Aorta (tissue), 5 donors: ENCODE data around the gene ELL2. TPM values are rescaled to one million over a fixed set of nuclear protein-coding genes. Genes with fewer than 3 reads are reported as not detected.

Experiments used
- ATAC-seq: fragments of 200-7000 bp; cut with Tn5 transposase; one replicate; pipeline ENCODE4 v1.9.1; 2022; ENCODE audit warnings: moderate library complexity; ENCODE audit not compliant: low FRiP score
- DNase-seq, 2 donors: peaks; one replicate each; pipeline ENCODE4 v3.0.0-alpha.2; 2020
- H3K27ac ChIP-seq, 2 donors: one replicate each; pipeline ENCODE4 v1.5.1; 2013; ENCODE audit warnings: low read length in 2 of 2, mild to moderate bottlenecking in 2 of 2, moderate library complexity in 2 of 2, control low read depth in 1 of 2, inconsistent platforms in 1 of 2, low read depth in 1 of 2
- H3K27me3 ChIP-seq, 2 donors: one replicate each; pipeline ENCODE4 v1.6.1; 2013; ENCODE audit warnings: control low read depth in 1 of 2, low read length in 1 of 2, mild to moderate bottlenecking in 1 of 2, moderate library complexity in 1 of 2; ENCODE audit not compliant: insufficient read depth in 2 of 2, control insufficient read depth in 1 of 2
- H3K36me3 ChIP-seq, 2 donors: one replicate each; pipeline ENCODE4 v1.6.1; 2013; ENCODE audit warnings: control low read depth in 1 of 2, low read length in 1 of 2, mild to moderate bottlenecking in 1 of 2; ENCODE audit not compliant: insufficient read depth in 2 of 2, control insufficient read depth in 1 of 2
- H3K4me1 ChIP-seq, 2 donors: one replicate each; pipeline ENCODE4 v1.6.1; 2013; ENCODE audit warnings: low read length in 2 of 2, control low read depth in 1 of 2, mild to moderate bottlenecking in 1 of 2, moderate library complexity in 1 of 2; ENCODE audit not compliant: insufficient read depth in 2 of 2, control insufficient read depth in 1 of 2
- H3K4me3 ChIP-seq, 2 donors: one replicate each; pipeline ENCODE4 v1.5.1; 2013; ENCODE audit warnings: low read length in 2 of 2, control low read depth in 1 of 2, mild to moderate bottlenecking in 1 of 2
- H3K9me3 ChIP-seq: one replicate; pipeline ENCODE4 v1.6.1; 2013; ENCODE audit warnings: mild to moderate bottlenecking, low read length; ENCODE audit not compliant: control insufficient read depth
- WGBS, 2 donors: extraction: QIAGEN DNeasy Blood & Tissue Kit; methylation state at CpG; one replicate each; pipeline ENCODE4 v1.1.7; 2013; 5-methylcytosine and 5-hydroxymethylcytosine counted together
- intact Hi-C, 2 donors: fragments of 100-400 bp; cut with DNase I; formaldehyde crosslinking; loops; one replicate each; pipeline versions ENCODE4 v1.14.2 to v1.15.0; 2022
- polyA plus RNA-seq, 2 donors: library from polyadenylated mRNA; stranded (reverse); fragments of 200-250 nt; gene quantifications; one replicate each; pipeline ENCODE4 v1.2.3, GENCODE V29; 2013
- total RNA-seq, 2 donors: library from RNA; stranded (reverse); fragmentation: NEBNext Ultra II Directional; extraction: Animal tissue kit (Norgen Biotek cat#: 25700); gene quantifications; one replicate each; pipeline ENCODE4 v1.2.1, GENCODE V29; 2021
- donor health status: healthy with polysubstance abuse.
- donor health status: Bipolar disorder and iron deficiency.
- donor health status: DM: no; HTN: no; CAD: no.
- donor health status: DM: no; HTN: no; CAD: no.
- donor health status: DM: yes; HTN: yes; CAD: no.

ELL2 gene
- total and polyA plus RNA-seq, 4 donors, result 36.6 to 207 (median 77.9) TPM

GRCh38 chr5:95883185-95884016 is 78.2 kb downstream of the ELL2 start:
- no peaks in the 10 kb centered on the region for H3K27me3 ChIP-seq
- no peaks in the 10 kb centered on the region for H3K9me3 ChIP-seq
- H3K4me1 ChIP-seq, result no peaks in the 10 kb centered on the region
- no peak overlapping the region for H3K4me3 ChIP-seq
- intact Hi-C loops, result no loop called here
- ATAC-seq (no peak), DNase-seq (no peak)
- 66 to 68% methylated on average over 4 of the region's 4 CpGs for WGBS, 2 donors
- peaks cover 0 to 2% of the 10 kb centered on the region in 2 donors for H3K36me3 ChIP-seq
- H3K27ac ChIP-seq, result no peak overlapping the region

GRCh38 chr5:95881833-95882232 is 79.8 kb downstream of the ELL2 start:
- Histone ChIP-seq H3K36me3 (no peaks in the 10 kb centered on the region), H3K27me3 (no peaks in the 10 kb centered on the region), H3K4me1 (no peaks in the 10 kb centered on the region), H3K4me3 (no peak overlapping the region), H3K27ac (no peak overlapping the region), H3K9me3 (no peaks in the 10 kb centered on the region)
- 7 to 8% methylated on average over 5 of the region's 5 CpGs for WGBS, 2 donors
- intact Hi-C loops, result no loop called here
- ATAC-seq, result no peak
- DNase-seq, result no peak

GRCh38 chr5:95880081-95880926 is 81.3 kb downstream of the ELL2 start:
- Histone ChIP-seq H3K27ac (no peak overlapping the region), H3K9me3 (no peaks in the 10 kb centered on the region), H3K27me3 (no peaks in the 10 kb centered on the region), H3K4me1 (no peaks in the 10 kb centered on the region), H3K4me3 (no peak overlapping the region), H3K36me3 (no peaks in the 10 kb centered on the region)
- no peak for ATAC-seq
- 81 to 89% methylated on average over 5 of the region's 5 CpGs for WGBS, 2 donors
- intact Hi-C loops, result no loop called here
- no peak for DNase-seq

- Histone ChIP-seq H3K27ac (no peak overlapping the region), H3K4me1 (no peaks in the 10 kb centered on the region), H3K36me3 (no peaks in the 10 kb centered on the region), H3K27me3 (no peaks in the 10 kb centered on the region), H3K4me3 (no peak overlapping the region), H3K9me3 (no peaks in the 10 kb centered on the region)
- DNase-seq (no peak), ATAC-seq (no peak)
- intact Hi-C loops, result no loop called here
- 86 to 88% methylated on average over 5 of the region's 5 CpGs for WGBS, 2 donors
These were observed 82.0 kb downstream of the ELL2 start for GRCh38 chr5:95879661-95880060.

GRCh38 chr5:95878417-95879323 is 83.0 kb downstream of the ELL2 start:
- Histone ChIP-seq H3K36me3 (no peaks in the 10 kb centered on the region), H3K9me3 (no peaks in the 10 kb centered on the region), H3K4me1 (no peaks in the 10 kb centered on the region), H3K27ac (no peak overlapping the region), H3K27me3 (no peaks in the 10 kb centered on the region), H3K4me3 (no peak overlapping the region)
- DNase-seq (no peak), ATAC-seq (no peak)
- intact Hi-C loops, result no loop called here
- WGBS, 2 donors, result 78 to 83% methylated on average over 8 of the region's 8 CpGs

GRCh38 chr5:95876782-95877181 is 84.9 kb downstream of the ELL2 start:
- 94 to 96% methylated on average over 2 of the region's 2 CpGs for WGBS, 2 donors
- ATAC-seq (no peak), DNase-seq (no peak)
- intact Hi-C loops, result no loop called here
- H3K9me3 ChIP-seq, result no peaks in the 10 kb centered on the region
- no peaks in the 10 kb centered on the region for H3K36me3 ChIP-seq
- no peaks in the 10 kb centered on the region for H3K27me3 ChIP-seq
- H3K27ac ChIP-seq, result no peak overlapping the region
- H3K4me3 ChIP-seq, result no peak overlapping the region
- no peaks in the 10 kb centered on the region for H3K4me1 ChIP-seq

- Histone ChIP-seq H3K36me3 (no peaks in the 10 kb centered on the region), H3K27ac (no peak overlapping the region), H3K27me3 (no peaks in the 10 kb centered on the region), H3K9me3 (no peaks in the 10 kb centered on the region), H3K4me1 (peaks cover 0 to 2% of the 10 kb centered on the region in 2 donors), H3K4me3 (no peak overlapping the region)
- ATAC-seq (no peak), DNase-seq (no peak)
- WGBS, 2 donors, result 78 to 82% methylated on average over 3 of the region's 3 CpGs
- intact Hi-C loops, result no loop called here
These were observed 87.4 kb downstream of the ELL2 start for GRCh38 chr5:95874246-95874645.

- H3K36me3 ChIP-seq, result no peaks in the 10 kb centered on the region
- ATAC-seq (no peak), DNase-seq (no peak)
- peaks cover 0 to 2% of the 10 kb centered on the region in 2 donors for H3K4me1 ChIP-seq
- H3K4me3 ChIP-seq, result no peak overlapping the region
- 95 to 97% methylated on average over 4 of the region's 4 CpGs for WGBS, 2 donors
- H3K9me3 ChIP-seq, result no peaks in the 10 kb centered on the region
- no peaks in the 10 kb centered on the region for H3K27me3 ChIP-seq
- intact Hi-C loops, result no loop called here
- H3K27ac ChIP-seq, result no peak overlapping the region
These were observed 88.3 kb downstream of the ELL2 start for GRCh38 chr5:95873351-95873750.
